ENCODE results near the gene BABAM1. TPM values are rescaled to one million over a fixed set of nuclear protein-coding genes. Genes with fewer than 3 reads are reported as not detected.
"Not testable (repeated sequence)": the region's sequence is repeated elsewhere in the genome, so short reads cannot be mapped to it uniquely, and the experiment has no call there.

The BABAM1 gene
- total RNA-seq, 2 donors from 2014 or later, result 63.5 to 70.3 TPM

GRCh38 chr19:17293605-17294004 lies 26.4 kb downstream of the BABAM1 start:
- DNase-seq, result no peak
- intact Hi-C loops (cut with DNase I, micrococcal nuclease), result no loop called here
- no peak for ATAC-seq

DNA sequence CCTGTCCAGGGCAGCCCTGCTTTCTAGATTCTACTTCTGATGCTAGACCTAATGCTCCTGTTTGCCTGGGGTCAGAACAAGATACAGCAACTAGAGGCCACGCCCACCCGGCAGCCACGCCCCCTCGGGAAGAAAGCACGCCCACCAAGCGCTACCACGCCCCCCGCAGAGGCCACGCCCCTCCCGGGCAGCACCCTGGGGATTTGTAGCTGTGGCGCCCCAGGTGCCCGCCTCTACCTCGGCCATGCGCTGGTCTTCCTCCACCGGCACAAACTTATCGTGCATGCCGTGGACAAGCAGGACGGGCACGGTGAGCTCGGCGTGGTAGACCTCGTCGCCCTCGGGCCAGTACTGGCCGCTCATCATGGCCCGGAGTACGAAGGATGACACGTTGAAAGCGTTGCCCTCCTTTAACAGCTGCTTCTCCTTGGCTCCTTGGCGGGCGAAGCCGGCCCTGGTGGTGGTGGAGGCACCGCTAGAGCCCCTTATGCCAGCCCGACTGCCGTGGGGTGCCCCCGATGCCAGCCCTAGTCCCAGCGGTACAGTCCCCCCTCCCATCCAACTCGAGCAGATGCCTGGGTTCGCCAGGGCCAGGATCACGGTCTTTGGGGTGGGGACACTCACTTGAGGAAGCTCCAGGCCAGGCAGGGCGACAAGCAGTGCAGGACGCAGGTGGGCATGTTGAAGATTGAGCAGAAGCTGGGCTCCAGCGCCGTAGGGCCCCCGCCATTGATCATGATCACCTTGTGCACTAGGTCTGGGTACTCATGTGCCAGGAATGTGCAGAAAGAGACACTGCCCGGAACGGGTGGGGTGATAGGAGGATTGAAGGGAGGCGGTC lies 27.0 kb downstream of the BABAM1 start:
- peak; percentile 26 for ATAC-seq
- intact Hi-C loops (cut with DNase I, micrococcal nuclease), result no loop called here
- DNase-seq, result peak in 1 of 2 donors; percentile 66

- DNase-seq; intact Hi-C loops (cut with DNase I, micrococcal nuclease); ATAC-seq: not testable (repeated sequence)
Measured at GRCh38 chr19:17295551-17295950, 28.3 kb downstream of the BABAM1 start.

DNA sequence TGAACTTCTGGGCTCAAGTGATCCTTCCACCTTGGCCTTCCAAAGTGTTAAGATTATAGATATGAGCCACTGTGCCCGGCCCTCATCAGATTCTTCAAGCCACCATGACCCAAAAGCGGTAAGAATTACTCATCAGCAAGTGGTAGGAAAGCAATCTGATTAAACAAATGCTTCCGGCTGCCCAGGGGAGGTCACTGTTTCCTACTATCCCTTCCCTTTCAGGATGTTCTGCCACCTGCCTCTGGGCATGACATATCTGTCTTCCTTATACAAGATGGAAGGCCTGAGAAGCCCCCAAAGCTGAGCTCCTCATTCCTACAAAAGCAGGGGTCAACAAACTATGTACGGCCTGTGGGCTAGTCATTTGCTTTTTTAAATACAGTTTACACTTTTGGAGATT lies 29.0 kb downstream of the BABAM1 start:
- intact Hi-C loops (cut with DNase I, micrococcal nuclease), result no loop called here
- ATAC-seq (no peak), DNase-seq (no peak)

DNA sequence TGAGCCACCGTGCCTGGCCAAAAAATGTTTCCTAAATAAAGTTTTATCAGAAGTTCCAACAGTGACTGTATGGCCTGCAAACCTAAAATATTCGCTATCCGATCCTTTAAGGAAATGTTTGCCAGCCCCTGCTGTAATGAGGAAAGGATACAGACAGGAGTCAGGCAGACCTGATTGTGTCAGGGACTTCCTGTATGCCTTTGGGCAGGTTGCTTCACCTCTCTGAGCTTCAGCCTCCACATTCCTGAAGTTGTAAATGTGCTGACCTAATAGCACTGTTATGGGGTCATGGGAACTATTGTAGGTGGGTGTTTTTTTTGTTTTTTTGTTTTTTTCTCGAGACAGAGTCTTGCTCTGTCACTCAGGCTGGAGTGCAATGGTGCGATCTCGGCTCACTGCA lies 29.7 kb downstream of the BABAM1 start:
- DNase-seq (no peak), ATAC-seq (no peak)
- intact Hi-C loops (cut with DNase I, micrococcal nuclease), result no loop called here

DNA sequence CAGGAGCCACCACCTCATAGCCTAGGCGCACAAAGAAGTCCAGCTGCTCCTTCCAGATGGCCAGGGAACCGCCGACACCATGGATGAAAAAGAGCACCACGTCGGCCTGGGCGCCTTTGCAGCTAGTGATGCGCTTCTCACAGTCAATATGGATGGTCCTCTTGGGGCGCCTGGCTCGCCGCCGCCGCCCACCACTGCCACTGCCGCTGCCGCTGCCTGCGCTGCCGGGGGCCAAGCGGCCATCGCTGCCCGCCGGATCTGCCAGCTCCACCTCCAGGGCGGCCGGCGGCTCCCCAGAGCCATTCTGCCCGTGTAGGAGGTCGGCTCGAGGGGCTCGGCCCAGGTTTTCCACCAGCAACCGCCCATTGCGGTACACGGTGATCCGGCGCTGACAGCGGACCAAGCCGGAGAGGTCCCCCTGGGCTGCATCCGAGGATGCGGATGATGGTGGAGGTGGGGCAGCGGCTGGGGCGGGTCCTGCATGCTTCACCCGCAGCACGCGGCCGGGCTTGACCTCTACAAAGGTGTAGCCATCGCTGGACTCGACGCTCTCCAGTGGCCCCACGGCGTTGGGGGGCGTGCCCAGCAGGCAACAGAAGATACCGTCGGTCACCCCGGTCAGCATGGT lies 33.9 kb downstream of the BABAM1 start:
- DNase-seq, result no peak
- no peak for ATAC-seq
- intact Hi-C loops (cut with DNase I, micrococcal nuclease), result no loop called here

GRCh38 chr19:17302391-17303166 lies 35.3 kb downstream of the BABAM1 start:
- intact Hi-C loops (cut with DNase I, micrococcal nuclease), result no loop called here
- DNase-seq (peak in 1 of 2 donors; percentile 56), ATAC-seq (no peak)

DNA sequence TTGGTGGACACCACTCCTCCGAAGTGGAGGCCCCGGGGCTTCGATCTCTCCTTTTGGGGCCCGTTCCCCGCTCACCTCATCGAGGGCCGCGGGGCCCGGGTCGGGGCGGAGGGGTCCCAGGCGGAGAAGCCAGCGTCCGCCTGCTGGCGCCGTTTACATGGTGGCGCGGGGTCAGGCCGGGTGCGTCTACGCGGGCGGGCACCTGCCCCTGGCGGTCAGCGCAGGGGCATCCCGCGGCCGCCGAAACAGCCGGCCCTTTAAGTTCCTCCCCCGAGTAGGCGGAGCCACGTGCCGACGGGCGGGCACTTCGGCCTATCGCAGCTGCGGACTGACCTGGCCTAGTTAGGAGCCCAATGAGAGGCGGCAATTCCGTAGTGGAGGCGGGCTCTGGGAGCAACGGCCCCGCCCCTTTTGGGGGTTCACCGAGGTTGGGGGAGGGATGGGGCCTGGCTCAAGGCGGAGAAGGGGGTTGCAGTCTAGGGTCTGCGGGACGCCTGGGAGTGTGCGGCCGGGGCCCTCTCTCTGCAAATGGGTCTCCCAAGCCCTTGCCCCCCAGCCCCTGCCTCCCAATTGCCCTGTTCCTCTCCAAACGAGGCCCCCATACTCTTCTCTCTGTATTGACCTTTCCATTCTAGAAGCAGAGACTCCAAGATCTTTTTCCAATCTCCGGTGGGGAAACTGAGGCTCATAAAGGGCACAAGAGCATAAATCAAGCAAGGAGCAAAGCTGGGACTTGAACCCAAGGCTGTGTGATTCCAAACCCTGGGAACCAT lies 36.1 kb downstream of the BABAM1 start, which contains the start of gene ABHD8:
Gene ABHD8, minus strand, starts transcription at position 259 of the 773 bp plus-strand sequence. CDS start 1,809 bp downstream, outside the sequence.
- ATAC-seq (peak; percentile 63), DNase-seq (peak; percentile 96 to 97)
- intact Hi-C loops (cut with DNase I, micrococcal nuclease), result no loop called here

DNA sequence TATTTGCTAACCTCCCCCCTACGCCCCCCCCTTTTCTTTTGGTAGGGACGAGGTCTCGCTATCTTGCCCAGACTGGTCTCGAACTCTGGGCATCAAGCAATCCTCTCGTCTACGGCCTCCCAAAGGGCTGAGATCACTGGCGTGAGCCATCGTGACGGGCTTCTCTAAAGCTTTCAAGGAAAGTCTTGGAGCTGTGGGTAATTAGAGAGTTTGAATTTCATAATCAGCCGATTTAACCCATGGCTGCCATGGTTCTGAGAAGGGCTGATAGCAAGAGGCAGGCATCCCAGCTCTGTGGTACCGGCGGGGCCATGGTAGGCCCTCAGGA lies 36.7 kb downstream of the BABAM1 start:
- ATAC-seq (no peak), DNase-seq (no peak)
- intact Hi-C loops (cut with DNase I, micrococcal nuclease), result no loop called here

- DNase-seq (peak in 1 of 2 donors; percentile 57), ATAC-seq (no peak)
- intact Hi-C loops (cut with DNase I, micrococcal nuclease), result no loop called here
Measured at GRCh38 chr19:17304386-17305215, 37.4 kb downstream of the BABAM1 start.

- ATAC-seq, result no peak
- no peak for DNase-seq
- intact Hi-C loops (cut with DNase I, micrococcal nuclease), result no loop called here
Measured at GRCh38 chr19:17305216-17305516, 37.9 kb downstream of the BABAM1 start.

DNA sequence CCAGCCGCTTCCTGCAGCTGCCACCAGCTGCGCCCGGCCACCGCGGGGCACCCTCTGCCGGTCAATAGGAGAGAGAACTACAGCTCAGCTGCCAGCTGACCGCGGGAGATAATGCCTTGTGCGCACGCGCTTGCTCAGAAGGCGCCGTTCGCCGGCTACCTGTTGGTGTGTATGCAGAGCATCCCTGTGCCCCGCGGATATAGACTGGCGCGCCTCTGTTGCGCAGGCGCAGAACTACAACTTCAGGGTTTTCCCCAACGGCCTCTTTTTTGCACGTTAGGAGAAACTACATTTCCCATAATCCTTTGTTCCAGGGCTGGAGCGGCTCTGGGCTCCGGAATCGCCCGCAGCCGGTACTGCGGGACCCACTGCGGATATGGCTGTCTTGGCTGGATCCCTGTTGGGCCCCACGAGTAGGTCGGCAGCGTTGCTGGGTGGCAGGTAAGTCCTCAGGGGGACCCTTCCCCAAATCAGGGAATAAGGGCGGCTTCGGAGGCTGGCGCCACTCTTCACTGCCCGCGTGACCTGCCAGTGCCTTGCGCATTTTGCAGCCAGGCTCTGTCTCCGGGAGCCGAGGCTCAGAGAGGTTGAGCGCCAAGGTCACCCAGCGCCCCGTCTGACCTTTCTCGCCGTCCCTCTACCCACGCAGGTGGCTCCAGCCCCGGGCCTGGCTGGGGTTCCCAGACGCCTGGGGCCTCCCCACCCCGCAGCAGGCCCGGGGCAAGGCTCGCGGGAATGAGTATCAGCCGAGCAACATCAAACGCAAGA lies 38.5 kb downstream of the BABAM1 start, which contains the start of gene MRPL34:
Gene MRPL34, plus strand, starts transcription at position 356 of the 768 bp plus-strand sequence. Its CDS starts 21 bp downstream, at position 377.
- intact Hi-C loops (cut with DNase I, micrococcal nuclease), result no loop called here
- ATAC-seq (peak; percentile 72), DNase-seq (peak; percentile 99)

- DNase-seq (no peak), ATAC-seq (no peak)
- intact Hi-C loops (cut with DNase I, micrococcal nuclease), result no loop called here
Measured at GRCh38 chr19:17306285-17306714, 39.1 kb downstream of the BABAM1 start.

GRCh38 chr19:17307876-17308377 lies 40.7 kb downstream of the BABAM1 start:
- DNase-seq (no peak), ATAC-seq (no peak)
- intact Hi-C loops (cut with DNase I, micrococcal nuclease), result no loop called here

- intact Hi-C loops (cut with DNase I, micrococcal nuclease), result no loop called here
- ATAC-seq (peak; percentile 73), DNase-seq (peak; percentile 99 to 100)
Measured at GRCh38 chr19:17309198-17309964, 42.1 kb downstream of the BABAM1 start, which contains the start of gene DDA1. TSS of gene DDA1 (plus strand) at chr19:17309563. CDS start at chr19:17309655, 92 bp downstream.

DNA sequence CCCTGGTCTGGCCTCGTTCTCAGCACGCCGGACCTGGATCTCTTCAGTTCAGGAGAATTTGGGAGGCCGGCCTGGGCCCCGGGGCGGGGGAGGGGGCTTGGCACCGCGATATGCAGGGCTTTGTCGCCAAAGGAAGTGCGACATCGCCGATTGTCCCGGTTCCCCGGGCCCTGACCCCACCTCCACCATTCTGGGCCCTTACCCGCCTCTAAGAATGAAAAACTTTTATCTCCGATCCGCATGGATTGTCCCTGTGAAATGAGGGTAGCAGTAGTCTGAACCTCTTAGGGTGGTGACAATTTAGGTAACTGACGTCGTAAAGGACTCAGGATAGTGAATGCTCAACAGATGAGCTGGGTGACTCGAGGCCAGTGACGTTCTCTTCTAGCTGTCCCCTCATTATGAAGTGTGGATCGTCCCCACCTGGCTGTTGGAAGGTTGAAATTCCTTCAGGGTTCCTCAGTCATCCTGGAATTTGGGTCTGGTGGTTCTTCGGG lies 42.8 kb downstream of the BABAM1 start:
- DNase-seq (no peak), ATAC-seq (no peak)
- intact Hi-C loops (cut with DNase I, micrococcal nuclease), result no loop called here
